ENCODE data around the gene SPAG5.

The SPAG5 gene

GRCh38 chr17:28620010-28620409 is 21.2 kb upstream of the SPAG5 start:
- no peak overlapping the region for H3K27ac ChIP-seq
- TF ChIP-seq CTCF (conservative IDR thresholded peaks at IDR 0.05) (no peak), ZFX (IDR thresholded peaks at IDR 0.05) (no peak)

GRCh38 chr17:28618464-28618863 is 19.6 kb upstream of the SPAG5 start:
- TF ChIP-seq ZFX (IDR thresholded peaks at IDR 0.05) (no peak), CTCF (conservative IDR thresholded peaks at IDR 0.05) (no peak)
- no peak overlapping the region for H3K27ac ChIP-seq

- H3K27ac ChIP-seq, result no peak overlapping the region
- TF ChIP-seq CTCF (conservative IDR thresholded peaks at IDR 0.05) (no peak), ZFX (IDR thresholded peaks at IDR 0.05) (no peak)
Measured at GRCh38 chr17:28616281-28616680, 17.5 kb upstream of the SPAG5 start.

GRCh38 chr17:28615260-28615940 is 16.6 kb upstream of the SPAG5 start:
- no peak for TF ChIP-seq CTCF (conservative IDR thresholded peaks at IDR 0.05)
- TF ChIP-seq ZFX (IDR thresholded peaks at IDR 0.05), result no peak
- H3K27ac ChIP-seq, result no peak overlapping the region

- no peak for TF ChIP-seq ZFX (IDR thresholded peaks at IDR 0.05)
- TF ChIP-seq CTCF (conservative IDR thresholded peaks at IDR 0.05), result no peak
- no peak within 1 kb of the TSS for H3K27ac ChIP-seq
Measured at GRCh38 chr17:28613931-28614381, 15.1 kb upstream of the SPAG5 start, which contains the start of gene RSKR. Gene RSKR, minus strand, starts transcription at chr17:28614185. Its CDS starts 24 bp downstream, at chr17:28614161.

GRCh38 chr17:28612936-28613872 is 14.4 kb upstream of the SPAG5 start:
- no peak overlapping the region for H3K27ac ChIP-seq
- TF ChIP-seq CTCF (conservative IDR thresholded peaks at IDR 0.05) (peak; percentile 76), ZFX (IDR thresholded peaks at IDR 0.05) (no peak)

- TF ChIP-seq CTCF (conservative IDR thresholded peaks at IDR 0.05) (no peak), ZFX (IDR thresholded peaks at IDR 0.05) (no peak)
Measured at GRCh38 chr17:28612531-28612930, 13.7 kb upstream of the SPAG5 start.

More at GRCh38 chr17:28612531-28612930, 13.7 kb upstream of the SPAG5 start:
- H3K27ac ChIP-seq, result no peak overlapping the region
